T-helper 2 cell treated with Interferon-gamma antibody and Interleukin-4, amounts not matched to agents 5 μg/mL and 100 μg/mL, for 36 hours (primary cell): ENCODE data around the gene SMO.
"Not testable (repeated sequence)": the region's sequence is repeated elsewhere in the genome, so short reads cannot be mapped to it uniquely, and the experiment has no call there.

Source experiments
- DNase-seq: peaks from one replicate; pipeline ENCODE4 v3.0.0; 2021; ENCODE audit warnings: low spot score
- H3K27ac Mint-ChIP-seq: one replicate; pipeline ENCODE4 v1.8.0; 2021; ENCODE audit warnings: mild to moderate bottlenecking, mixed read lengths
- H3K27me3 Mint-ChIP-seq: one replicate; pipeline ENCODE4 v1.8.0; 2021; ENCODE audit warnings: low read depth, mixed read lengths
- H3K36me3 Mint-ChIP-seq: one replicate; pipeline ENCODE4 v1.8.0; 2021; ENCODE audit warnings: low read depth, mixed read lengths
- H3K4me1 Mint-ChIP-seq: one replicate; pipeline ENCODE4 v1.8.0; 2021; ENCODE audit warnings: low read depth, mixed read lengths
- H3K4me3 Mint-ChIP-seq: one replicate; pipeline ENCODE4 v1.8.0; 2022; ENCODE audit warnings: mild to moderate bottlenecking, moderate library complexity, mixed read lengths
- H3K9me3 Mint-ChIP-seq: one replicate; pipeline ENCODE4 v1.8.0; 2021; ENCODE audit warnings: mixed read lengths

The SMO gene

GRCh38 chr7:129162732-129163131 is 25.7 kb upstream of the SMO start:
- no peak for DNase-seq
- Mint-ChIP-seq H3K4me3 (no peak overlapping the region), H3K4me1 (peaks cover 1% of the 10 kb centered on the region), H3K27ac (no peak overlapping the region), H3K9me3 (no peaks in the 10 kb centered on the region), H3K27me3 (peaks cover 5% of the 10 kb centered on the region), H3K36me3 (no peaks in the 10 kb centered on the region)

DNA sequence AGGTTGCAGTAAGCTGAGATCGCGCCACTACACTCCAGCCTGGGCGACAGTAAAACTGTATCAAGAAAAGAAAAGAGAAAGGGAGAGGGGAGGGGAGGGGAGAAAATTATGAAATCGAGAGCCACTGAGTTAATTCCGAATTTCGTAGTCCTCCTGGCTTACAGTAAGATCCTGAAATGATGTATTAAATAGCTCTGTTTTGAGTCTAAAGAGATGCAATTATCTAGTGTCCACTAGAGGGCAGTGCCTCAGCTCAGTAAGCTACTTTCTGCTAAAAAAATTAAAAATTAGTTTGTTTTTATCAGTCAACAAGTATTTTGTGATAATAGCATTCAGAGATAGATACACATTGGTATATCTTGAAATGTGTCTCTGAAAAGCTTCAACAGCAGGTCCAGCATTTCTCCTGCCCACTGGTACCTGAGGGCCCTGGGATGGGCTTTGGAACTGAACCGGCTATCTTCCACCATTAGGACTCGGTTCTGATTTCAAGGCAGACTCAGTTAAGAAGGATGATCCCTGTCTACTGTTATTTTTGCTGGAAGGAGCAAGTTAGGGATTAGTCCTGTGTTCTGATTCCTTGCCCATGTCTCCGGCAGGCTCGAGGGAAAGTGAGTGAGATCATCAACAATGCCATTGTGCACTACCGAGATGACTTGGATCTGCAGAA is 24.4 kb upstream of the SMO start:
- H3K27ac Mint-ChIP-seq, result no peak overlapping the region
- no peak for DNase-seq
- peaks cover 8% of the 10 kb centered on the region for H3K27me3 Mint-ChIP-seq
- no peak overlapping the region for H3K4me3 Mint-ChIP-seq
- peaks cover 5% of the 10 kb centered on the region for H3K4me1 Mint-ChIP-seq
- H3K9me3 Mint-ChIP-seq, result no peaks in the 10 kb centered on the region
- H3K36me3 Mint-ChIP-seq, result no peaks in the 10 kb centered on the region

DNA sequence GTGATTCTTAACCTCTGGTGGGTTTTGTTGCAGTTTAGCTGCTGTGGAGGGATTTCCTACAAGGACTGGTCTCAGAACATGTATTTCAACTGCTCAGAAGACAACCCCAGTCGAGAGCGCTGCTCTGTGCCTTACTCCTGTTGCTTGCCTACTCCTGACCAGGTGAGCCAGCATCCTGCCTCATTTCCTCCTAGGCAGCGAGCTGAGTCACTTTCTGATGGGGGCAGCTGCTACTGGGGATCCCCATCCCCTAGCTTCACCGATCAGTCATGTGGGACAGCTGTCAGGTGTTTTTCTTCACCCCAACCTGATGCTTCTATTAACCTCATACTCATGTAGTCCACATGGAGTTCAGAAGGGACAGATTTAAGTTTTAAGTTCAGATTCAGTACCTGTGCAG is 21.7 kb upstream of the SMO start:
- no peak for DNase-seq
- Mint-ChIP-seq H3K4me3 (no peak overlapping the region), H3K27me3 (peaks cover 16% of the 10 kb centered on the region), H3K4me1 (peaks cover 13% of the 10 kb centered on the region), H3K9me3 (no peaks in the 10 kb centered on the region), H3K36me3 (no peaks in the 10 kb centered on the region), H3K27ac (no peak overlapping the region)

- no peak for DNase-seq
- Mint-ChIP-seq H3K36me3 (no peaks in the 10 kb centered on the region), H3K4me3 (peak overlapping the region; percentile 54), H3K9me3 (no peaks in the 10 kb centered on the region), H3K27me3 (peaks cover 16% of the 10 kb centered on the region), H3K27ac (no peak overlapping the region), H3K4me1 (peaks cover 13% of the 10 kb centered on the region)
These were observed 20.6 kb upstream of the SMO start for GRCh38 chr7:129167817-129168216.

GRCh38 chr7:129168231-129169021 is 20.0 kb upstream of the SMO start:
- Mint-ChIP-seq H3K4me3 (peak overlapping the region; percentile 54), H3K27me3 (peaks cover 16% of the 10 kb centered on the region), H3K27ac (no peak overlapping the region), H3K9me3 (no peaks in the 10 kb centered on the region), H3K36me3 (no peaks in the 10 kb centered on the region), H3K4me1 (peaks cover 13% of the 10 kb centered on the region)
- DNase-seq, result no peak

GRCh38 chr7:129169171-129169671 is 19.2 kb upstream of the SMO start:
- Mint-ChIP-seq H3K27me3 (peaks cover 16% of the 10 kb centered on the region), H3K27ac (no peak overlapping the region), H3K36me3 (no peaks in the 10 kb centered on the region), H3K4me1 (peaks cover 13% of the 10 kb centered on the region), H3K9me3 (no peaks in the 10 kb centered on the region), H3K4me3 (peak overlapping the region; percentile 75)
- DNase-seq, result peak; percentile 21

- Mint-ChIP-seq H3K9me3 (no peaks in the 10 kb centered on the region), H3K36me3 (no peaks in the 10 kb centered on the region), H3K27ac (peak overlapping the region; percentile 53), H3K4me1 (peaks cover 13% of the 10 kb centered on the region), H3K27me3 (peaks cover 21% of the 10 kb centered on the region), H3K4me3 (peak overlapping the region; percentile 75)
- peak; percentile 36 for DNase-seq
These were observed 18.6 kb upstream of the SMO start for GRCh38 chr7:129169686-129170440.

DNA sequence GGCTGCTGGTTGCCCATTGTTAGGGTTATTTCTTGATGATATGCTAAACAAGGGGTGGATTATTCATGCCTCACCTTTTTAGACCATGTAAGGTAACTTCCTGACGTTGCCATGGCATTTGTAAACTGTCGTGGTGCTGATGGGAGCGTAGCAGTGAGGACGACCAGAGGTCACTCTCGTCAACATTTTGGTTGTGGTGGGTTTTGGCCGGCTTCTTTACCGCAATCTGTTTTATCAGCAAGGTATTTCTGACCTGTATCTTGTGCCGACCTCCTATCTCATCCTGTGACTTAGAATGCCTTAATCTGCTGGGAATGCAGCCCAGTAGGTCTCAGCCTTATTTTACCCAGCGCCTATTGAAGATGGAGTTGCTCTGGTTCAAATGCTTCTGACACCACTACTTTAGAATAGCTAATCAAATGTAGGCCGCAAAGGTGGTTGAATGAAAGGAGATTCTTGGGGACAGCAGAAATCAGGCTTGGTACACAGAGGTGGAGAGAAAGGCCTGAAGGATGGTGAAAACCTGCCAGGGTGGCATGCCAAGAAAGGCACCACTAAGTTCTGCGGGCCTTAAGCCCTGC is 17.9 kb upstream of the SMO start:
- peaks cover 13% of the 10 kb centered on the region for H3K4me1 Mint-ChIP-seq
- no peak overlapping the region for H3K4me3 Mint-ChIP-seq
- DNase-seq, result no peak
- H3K9me3 Mint-ChIP-seq, result no peaks in the 10 kb centered on the region
- H3K27ac Mint-ChIP-seq, result no peak overlapping the region
- no peaks in the 10 kb centered on the region for H3K36me3 Mint-ChIP-seq
- peaks cover 19% of the 10 kb centered on the region for H3K27me3 Mint-ChIP-seq

GRCh38 chr7:129173861-129174260 is 14.6 kb upstream of the SMO start:
- not testable (repeated sequence) for H3K36me3 Mint-ChIP-seq, H3K9me3 Mint-ChIP-seq, H3K4me1 Mint-ChIP-seq, H3K4me3 Mint-ChIP-seq, DNase-seq, H3K27ac Mint-ChIP-seq
- H3K27me3 Mint-ChIP-seq, result peaks cover 30% of the 10 kb centered on the region

DNA sequence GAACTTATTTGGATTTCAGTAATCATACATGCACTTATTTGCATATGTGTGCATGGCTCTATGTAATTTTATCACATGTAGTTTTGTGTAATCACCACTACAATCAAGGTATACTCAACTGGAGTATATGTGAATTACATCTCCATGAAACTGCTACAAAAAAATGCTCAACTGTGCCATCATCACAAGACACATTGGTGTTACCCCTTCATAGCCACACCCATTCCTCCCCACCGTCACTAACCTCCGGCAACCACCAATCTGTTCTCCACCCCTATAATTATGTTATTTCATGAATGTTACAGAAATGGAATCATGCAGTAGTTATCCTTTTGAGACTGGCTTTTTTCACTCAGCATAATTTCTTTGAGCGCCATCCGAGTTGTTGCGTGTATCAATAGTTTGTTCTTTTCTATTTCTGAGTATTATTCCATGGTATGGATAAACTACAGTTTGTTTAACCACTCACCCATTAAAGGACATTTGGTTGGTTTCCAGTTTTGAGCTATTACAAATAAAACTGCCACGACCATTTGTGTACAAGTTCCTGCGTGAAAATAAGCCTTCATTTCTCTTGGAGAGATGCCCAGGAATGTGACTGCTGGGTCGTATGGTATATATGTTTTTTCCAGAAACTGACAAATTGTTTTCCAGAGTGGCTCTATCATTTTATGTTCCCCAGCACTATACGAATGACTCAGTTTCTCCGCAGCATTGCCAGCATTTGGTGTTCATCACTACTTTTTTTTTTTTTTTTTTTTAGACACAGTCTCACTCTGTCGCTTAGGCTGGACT is 11.3 kb upstream of the SMO start:
- H3K4me3 Mint-ChIP-seq, result no peak overlapping the region
- no peaks in the 10 kb centered on the region for H3K4me1 Mint-ChIP-seq
- H3K9me3 Mint-ChIP-seq, result no peaks in the 10 kb centered on the region
- H3K27ac Mint-ChIP-seq, result no peak overlapping the region
- peaks cover 30% of the 10 kb centered on the region for H3K27me3 Mint-ChIP-seq
- H3K36me3 Mint-ChIP-seq, result no peaks in the 10 kb centered on the region
- no peak for DNase-seq

- no peak for DNase-seq
- Mint-ChIP-seq H3K4me3 (no peak overlapping the region), H3K27ac (no peak overlapping the region), H3K9me3 (no peaks in the 10 kb centered on the region), H3K27me3 (peaks cover 50% of the 10 kb centered on the region), H3K36me3 (no peaks in the 10 kb centered on the region), H3K4me1 (peaks cover 4% of the 10 kb centered on the region)
These were observed 3.3 kb upstream of the SMO start for GRCh38 chr7:129184981-129185670.

DNA sequence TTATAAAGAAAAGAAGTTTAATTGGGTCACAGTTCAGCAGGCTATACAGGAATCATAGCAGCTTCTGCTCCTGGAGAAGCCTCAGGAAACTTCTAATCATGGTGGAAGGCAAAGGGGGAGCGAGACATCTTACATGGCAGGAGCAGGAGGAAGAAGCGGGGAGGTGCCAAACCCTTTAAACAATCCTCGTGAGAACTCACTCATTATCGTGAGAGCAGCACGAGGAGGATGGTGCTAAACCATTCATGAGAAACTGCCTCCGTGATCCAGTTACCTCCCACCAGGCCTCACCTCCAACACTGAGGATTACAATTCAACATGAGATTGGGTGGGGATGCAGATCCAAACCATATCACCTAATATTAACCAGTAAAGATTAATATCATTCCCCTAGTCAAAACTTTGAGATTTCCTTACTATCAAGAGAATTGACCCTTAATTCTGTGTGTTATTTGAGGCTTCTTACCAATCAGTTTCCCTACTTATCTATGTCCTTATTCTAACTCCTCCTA is 1.6 kb upstream of the SMO start:
- Mint-ChIP-seq H3K27me3 (peaks cover 59% of the 10 kb centered on the region), H3K4me1 (peaks cover 4% of the 10 kb centered on the region), H3K27ac (no peak overlapping the region), H3K36me3 (no peaks in the 10 kb centered on the region), H3K9me3 (no peaks in the 10 kb centered on the region), H3K4me3 (no peak overlapping the region)
- no peak for DNase-seq
